GM18951 (cell line): ENCODE results near the gene CEP112.
"Not testable (repeated sequence)": the region's sequence is repeated elsewhere in the genome, so short reads cannot be mapped to it uniquely, and the experiment has no call there.

ENCODE experiments used
- POLR2A ChIP-seq: IDR thresholded peaks from 4 replicates; pipeline ENCODE4 v1.6.1; 2011; ENCODE audit warnings: mild to moderate bottlenecking; ENCODE audit not compliant: insufficient read length, insufficient read depth; ENCODE audit errors: extremely low read depth
- in situ Hi-C: fragments of 300-500 bp; cut with MboI; formaldehyde crosslinking; loops from one replicate; pipeline ENCODE4 v1.12.0; 2022; ENCODE audit warnings: low sequenced_read_pairs, mixed read lengths, inconsistent platforms; ENCODE audit not compliant: unreplicated experiment

The CEP112 gene

GRCh38 chr17:65685110-65685509 lies 506.8 kb downstream of the CEP112 start:
- in situ Hi-C loops: no loop called here
- TF ChIP-seq POLR2A: no peak

GRCh38 chr17:65684631-65685030 lies 507.3 kb downstream of the CEP112 start:
- in situ Hi-C loops: no loop called here
- no peak for TF ChIP-seq POLR2A

GRCh38 chr17:65683428-65683827 lies 508.5 kb downstream of the CEP112 start:
- in situ Hi-C loops: no loop called here
- TF ChIP-seq POLR2A: no peak

- in situ Hi-C loops: not testable (repeated sequence)
These were observed 510.2 kb downstream of the CEP112 start for GRCh38 chr17:65681763-65682162.

DNA sequence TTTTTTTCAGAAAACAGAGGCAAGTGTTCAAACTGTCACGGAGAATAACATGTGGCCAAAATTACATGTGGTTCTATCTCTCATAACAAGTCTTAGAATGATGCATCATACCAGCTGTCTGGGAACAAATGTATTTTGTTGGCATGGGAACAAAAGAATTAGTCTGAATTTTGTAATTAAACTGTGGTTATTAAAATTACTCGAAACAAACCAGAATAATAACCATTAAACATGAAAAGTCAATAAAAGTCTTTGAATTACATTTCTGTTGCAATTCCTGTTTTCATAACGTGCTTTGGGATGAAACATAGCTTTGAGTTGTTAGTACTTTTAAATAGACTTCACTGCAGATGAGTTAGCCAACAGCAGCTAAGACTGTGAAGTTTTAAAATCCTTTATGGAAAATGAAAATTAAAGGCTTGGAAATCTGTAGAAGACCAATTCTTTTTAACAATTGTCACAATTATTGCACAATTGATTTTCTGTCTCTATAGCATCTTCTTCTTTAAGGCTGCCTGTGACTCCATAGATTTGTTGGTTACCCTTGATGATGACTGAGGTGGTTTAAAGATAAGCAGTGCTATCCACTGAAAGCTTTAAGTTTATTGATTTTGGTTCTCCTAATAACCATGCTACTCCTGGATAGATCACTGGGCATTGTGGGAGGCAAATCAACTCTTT lies 512.6 kb downstream of the CEP112 start:
- in situ Hi-C loops: no loop called here
- TF ChIP-seq POLR2A: no peak

DNA sequence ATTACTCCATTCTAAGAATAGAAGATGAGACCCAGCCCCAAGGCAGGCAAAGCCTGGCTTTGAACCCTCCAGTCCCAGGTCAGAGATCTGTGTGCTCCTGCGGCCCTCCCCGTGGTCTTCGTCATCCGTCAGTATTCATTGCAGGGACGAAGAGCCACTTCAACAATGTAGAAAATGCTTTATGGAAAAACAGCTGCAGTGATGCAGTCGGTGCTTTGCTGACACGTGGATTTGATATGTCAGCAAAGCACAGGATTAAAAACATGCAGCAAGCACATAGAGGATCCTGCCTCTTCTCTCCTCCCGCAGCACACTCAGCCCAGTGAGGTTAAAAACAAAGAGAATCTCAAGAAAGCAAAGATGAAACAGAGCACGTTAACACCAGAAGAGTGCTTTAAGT lies 513.4 kb downstream of the CEP112 start:
- in situ Hi-C loops: no loop called here
- TF ChIP-seq POLR2A: no peak

DNA sequence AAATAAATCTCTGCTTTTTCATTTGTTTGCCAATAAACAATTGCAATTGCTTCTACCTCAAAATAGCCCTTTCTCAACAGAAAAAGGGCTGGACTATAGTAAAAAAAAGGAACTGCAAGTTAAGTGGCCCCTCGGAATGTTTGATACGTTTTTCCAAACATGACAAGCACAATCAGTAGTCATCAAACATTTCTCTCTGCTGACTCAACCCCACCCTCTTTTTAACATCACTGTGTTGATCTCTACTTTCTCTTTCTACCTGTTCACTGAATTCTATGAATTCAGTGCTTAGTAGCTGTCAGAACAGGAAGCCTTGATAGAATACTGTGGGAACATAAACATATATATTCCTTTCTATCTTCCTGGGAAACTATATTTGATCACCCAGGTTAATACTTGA lies 514.0 kb downstream of the CEP112 start:
- in situ Hi-C loops: no loop called here
- TF ChIP-seq POLR2A: no peak

- in situ Hi-C loops: no loop called here
- TF ChIP-seq POLR2A: no peak
These were observed 517.5 kb downstream of the CEP112 start for GRCh38 chr17:65674246-65675045.

DNA sequence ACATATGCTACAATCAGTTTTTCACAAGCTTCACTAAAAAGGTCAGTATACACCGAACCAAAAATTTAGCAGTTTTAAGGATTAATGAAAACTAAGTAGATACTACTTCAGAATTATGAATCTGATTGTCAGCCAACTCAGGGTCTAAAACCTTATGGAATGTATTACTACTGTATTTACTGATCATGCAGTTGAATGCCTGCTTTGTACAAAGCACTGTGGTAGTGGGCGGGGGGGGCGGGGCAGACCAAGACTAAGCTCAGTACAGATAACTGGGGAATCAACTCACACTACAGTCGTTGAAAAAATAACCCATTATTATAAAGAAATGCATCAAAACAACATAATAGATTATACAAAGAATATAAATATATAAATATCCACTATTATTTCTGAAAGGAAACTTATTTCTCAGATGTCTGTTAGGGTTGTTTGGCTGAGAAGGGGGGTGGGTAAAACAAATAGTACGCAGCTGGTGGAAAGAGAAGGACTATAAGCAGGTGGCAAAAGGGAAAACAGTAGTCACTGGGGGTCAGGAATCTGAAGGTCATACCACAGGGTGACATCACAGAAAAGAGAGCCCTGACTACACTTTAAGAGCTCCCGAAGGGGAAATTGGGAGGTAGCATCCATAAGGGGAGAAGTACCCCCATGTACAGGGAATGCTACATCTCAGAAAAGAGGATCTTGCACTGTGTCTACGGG lies 521.1 kb downstream of the CEP112 start:
- no peak for TF ChIP-seq POLR2A
- in situ Hi-C loops: no loop called here

GRCh38 chr17:65668211-65668610 lies 523.7 kb downstream of the CEP112 start:
- TF ChIP-seq POLR2A: no peak
- in situ Hi-C loops: no loop called here

DNA sequence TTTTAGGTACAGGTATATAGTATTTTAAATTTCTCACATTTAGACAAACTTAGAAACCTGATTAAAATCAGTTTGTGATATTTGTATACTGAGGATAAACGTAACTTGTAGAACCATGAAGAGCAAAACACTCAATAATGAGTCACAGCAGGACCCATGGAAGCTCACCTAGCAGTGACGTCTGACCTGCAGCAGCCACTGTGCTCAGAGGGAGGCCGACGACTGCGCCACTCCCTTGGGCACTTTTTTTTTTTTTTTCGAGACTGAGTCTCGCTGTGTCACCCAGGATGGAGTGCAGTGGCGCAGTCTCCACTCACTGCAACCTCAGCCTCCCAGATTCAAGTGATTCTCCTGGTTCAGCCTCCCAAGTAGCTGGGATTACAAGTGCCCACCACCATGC lies 524.3 kb downstream of the CEP112 start:
- in situ Hi-C loops: no loop called here
- no peak for TF ChIP-seq POLR2A

GRCh38 chr17:65666876-65667321 lies 525.0 kb downstream of the CEP112 start:
- TF ChIP-seq POLR2A: no peak
- in situ Hi-C loops: no loop called here

- in situ Hi-C loops: no loop called here
- no peak for TF ChIP-seq POLR2A
These were observed 526.0 kb downstream of the CEP112 start for GRCh38 chr17:65665966-65666365.
